Measurements from ENCODE around the gene RBFA.

RBFA gene

GRCh38 chr18:80034068-80034851 is at the start of gene RBFA:
Gene RBFA, plus strand, starts transcription at chr18:80034434. Its CDS starts 62 bp downstream, at chr18:80034496.
- peak; percentile 32; the same call in 1 of the 2 replicates for TF ChIP-seq CTCF (IDR thresholded peaks at IDR 0.05; ENCODE audit: borderline replicate concordance, insufficient read depth, low read depth, low read length)

GRCh38 chr18:79985172-79985571 is 49.1 kb upstream of the RBFA start:
- TF ChIP-seq CTCF (IDR thresholded peaks at IDR 0.05; ENCODE audit: borderline replicate concordance, insufficient read depth, low read depth, low read length): no peak
- H3K4me3 ChIP-seq (ENCODE audit: low read depth, low read length): no peak overlapping the region

More at GRCh38 chr18:80034068-80034851, at the start of gene RBFA:
- peak within 1 kb of the TSS; percentile 73 for H3K4me3 ChIP-seq (ENCODE audit: low read depth, low read length)

- no peak for TF ChIP-seq CTCF (IDR thresholded peaks at IDR 0.05; ENCODE audit: borderline replicate concordance, insufficient read depth, low read depth, low read length)
- peak overlapping the region; percentile 87 for H3K4me3 ChIP-seq (ENCODE audit: low read depth, low read length)
Observed at GRCh38 chr18:79986726-79987125, 47.5 kb upstream of the RBFA start.

GRCh38 chr18:79987566-79987965 is 46.7 kb upstream of the RBFA start:
- no peak for TF ChIP-seq CTCF (IDR thresholded peaks at IDR 0.05; ENCODE audit: borderline replicate concordance, insufficient read depth, low read depth, low read length)
- H3K4me3 ChIP-seq (ENCODE audit: low read depth, low read length): peak overlapping the region; percentile 87

- H3K4me3 ChIP-seq (ENCODE audit: low read depth, low read length): peak overlapping the region; percentile 87
- TF ChIP-seq CTCF (IDR thresholded peaks at IDR 0.05; ENCODE audit: borderline replicate concordance, insufficient read depth, low read depth, low read length): peak; percentile 37; the same call in 1 of the 2 replicates
Observed at GRCh38 chr18:79988071-79988450, 46.2 kb upstream of the RBFA start.

- peak within 1 kb of the TSS; percentile 87 for H3K4me3 ChIP-seq (ENCODE audit: low read depth, low read length)
- no peak for TF ChIP-seq CTCF (IDR thresholded peaks at IDR 0.05; ENCODE audit: borderline replicate concordance, insufficient read depth, low read depth, low read length)
Observed at GRCh38 chr18:79988451-79989194, 45.6 kb upstream of the RBFA start, which contains the start of gene TXNL4A. Gene TXNL4A, minus strand, starts transcription at chr18:79988563. Its CDS starts 171 bp downstream, at chr18:79988392.
